Sciatic nerve (tissue), 2 donors: ENCODE measurements around the gene XKRX. TPM values are rescaled to one million over a fixed set of nuclear protein-coding genes. Genes with fewer than 3 reads are reported as not detected.

Source experiments
- ATAC-seq: fragments of 200-7000 bp; cut with Tn5 transposase; one replicate; pipeline ENCODE4 v1.9.1; 2020; ENCODE audit warnings: mild to moderate bottlenecking, moderate library complexity
- DNase-seq: peaks from one replicate; pipeline ENCODE4 v3.0.0-alpha.2; 2020; ENCODE audit warnings: low spot score
- intact Hi-C: fragments of 100-400 bp; cut with DNase I; formaldehyde crosslinking; loops from one replicate; pipeline ENCODE4 v1.14.2; 2022
- total RNA-seq: library from RNA; stranded (reverse); fragmentation: NEBNext Ultra II Directional; extraction: Animal tissue kit (Norgen Biotek cat#: 25700); gene quantifications from one replicate; pipeline ENCODE4 v1.2.1, GENCODE V29; 2021
- donor health status: DM: no; HTN: no; CAD: no.
- donor health status: DM: no; HTN: no; CAD: no.

The XKRX gene
- total RNA-seq, result 0.27 TPM

DNA sequence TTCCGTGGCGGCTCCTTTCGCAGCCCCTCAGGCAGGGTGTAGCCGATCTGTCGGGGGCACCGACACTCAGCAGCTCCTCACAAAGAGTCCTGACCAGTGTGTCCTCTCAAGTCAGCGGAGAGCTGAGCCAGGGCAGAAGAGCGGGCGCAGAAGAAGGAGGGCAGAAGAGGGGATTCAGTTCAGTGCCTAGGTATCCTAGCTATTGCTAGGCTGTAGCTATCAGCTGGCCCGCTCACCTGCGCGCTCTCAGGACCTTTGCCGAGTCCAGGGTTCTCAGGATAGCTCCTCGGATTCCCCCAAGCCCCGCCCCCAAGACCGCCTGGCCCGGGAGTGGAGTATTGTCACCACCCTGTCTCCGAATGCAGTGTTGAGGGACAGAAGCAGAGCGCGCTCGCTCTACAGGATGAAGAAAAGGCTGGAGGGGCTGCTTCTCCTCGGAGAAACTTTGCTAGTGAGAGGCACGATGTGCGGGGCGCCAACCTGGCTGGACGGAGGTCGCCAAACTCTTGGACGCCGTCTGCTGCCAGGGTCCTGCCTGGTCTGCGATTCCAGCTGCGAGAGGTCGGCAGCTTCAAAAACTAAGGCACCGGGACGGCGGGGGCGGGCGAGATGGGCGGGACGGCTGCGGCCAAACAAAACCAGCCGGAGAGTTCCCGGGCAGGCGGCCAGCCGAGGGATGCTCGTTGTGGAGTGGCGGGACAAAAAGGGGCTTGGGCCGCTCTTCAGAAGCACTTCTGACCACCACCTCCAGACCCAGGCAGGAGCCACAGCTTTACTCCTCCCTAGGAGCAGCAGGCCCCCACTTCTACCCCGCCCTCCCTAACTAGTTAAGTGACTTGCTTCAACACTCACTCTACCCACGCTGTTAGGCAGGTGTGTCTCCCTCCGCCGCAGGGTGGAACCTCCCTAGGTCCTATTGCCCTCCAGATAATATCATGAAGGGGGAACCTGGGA lies at the start of gene XKRX:
TSS of gene XKRX (minus strand) at position 258 of the 954 bp plus-strand sequence. CDS start 613 bp downstream, outside the sequence.
- intact Hi-C loops, result no loop called here
- DNase-seq, result no peak
- no peak for ATAC-seq

DNA sequence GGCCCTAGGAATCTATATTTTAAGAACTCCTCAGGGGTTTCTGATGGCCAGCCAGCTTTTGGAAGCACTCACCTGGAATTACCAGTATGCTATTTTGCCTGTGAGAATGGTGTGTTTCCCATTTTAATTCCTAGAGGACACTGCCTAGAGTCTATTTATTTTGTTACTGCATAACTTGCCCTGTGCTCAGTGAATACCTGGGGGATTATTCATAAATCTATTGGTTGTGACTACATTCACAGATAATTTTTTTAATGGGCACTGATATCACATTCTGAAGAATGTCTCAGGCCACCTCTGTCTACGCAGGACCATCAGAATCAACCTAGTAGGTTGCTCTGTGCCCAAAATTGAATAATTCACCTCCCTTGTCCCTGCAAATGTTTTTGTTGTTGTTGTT lies 47.5 kb upstream of the XKRX start:
- ATAC-seq, result no peak
- intact Hi-C loops, result no loop called here
- DNase-seq, result no peak

DNA sequence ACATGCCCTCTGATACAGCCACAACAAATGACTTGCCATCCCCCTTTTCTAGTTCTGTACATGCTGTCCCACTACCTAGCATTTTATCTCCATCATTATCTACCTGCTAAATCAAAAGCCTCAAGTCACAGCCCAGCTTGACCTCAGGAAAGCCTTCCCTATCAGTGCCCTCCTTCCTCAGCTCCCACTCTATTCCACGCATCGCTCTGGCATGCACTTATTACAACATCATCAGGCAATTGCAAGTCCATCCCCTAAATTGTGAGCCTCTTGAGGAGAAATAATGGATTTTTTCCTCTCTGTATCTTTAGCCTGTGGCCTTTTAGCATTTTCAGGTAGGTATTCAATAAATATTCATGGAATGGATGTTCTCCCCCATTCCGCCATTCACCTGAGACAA lies 46.5 kb upstream of the XKRX start:
- intact Hi-C loops, result no loop called here
- ATAC-seq, result no peak

DNA sequence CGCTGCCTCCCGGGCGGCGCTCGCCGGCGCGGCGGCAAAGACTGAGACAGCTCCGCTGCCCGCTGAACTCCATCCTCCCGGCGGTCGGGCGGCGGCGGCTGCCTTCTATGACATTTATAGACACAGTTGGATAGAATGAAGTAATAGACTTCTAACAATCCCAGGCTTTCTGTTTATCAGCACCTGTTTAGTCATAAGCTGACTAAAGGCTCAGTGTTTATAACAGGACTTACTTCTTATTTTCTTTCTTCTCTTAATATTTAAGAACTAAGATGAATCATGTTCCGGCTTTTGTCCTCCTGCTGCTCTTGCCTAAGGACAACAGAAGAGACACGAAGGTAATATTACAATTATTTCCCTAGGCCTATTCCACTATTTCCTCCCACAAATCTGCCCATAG lies 44.7 kb upstream of the XKRX start:
- intact Hi-C loops, result no loop called here
- ATAC-seq (no peak), DNase-seq (no peak)

More for the DNA sequence above, 46.5 kb upstream of the XKRX start:
- no peak for DNase-seq

DNA sequence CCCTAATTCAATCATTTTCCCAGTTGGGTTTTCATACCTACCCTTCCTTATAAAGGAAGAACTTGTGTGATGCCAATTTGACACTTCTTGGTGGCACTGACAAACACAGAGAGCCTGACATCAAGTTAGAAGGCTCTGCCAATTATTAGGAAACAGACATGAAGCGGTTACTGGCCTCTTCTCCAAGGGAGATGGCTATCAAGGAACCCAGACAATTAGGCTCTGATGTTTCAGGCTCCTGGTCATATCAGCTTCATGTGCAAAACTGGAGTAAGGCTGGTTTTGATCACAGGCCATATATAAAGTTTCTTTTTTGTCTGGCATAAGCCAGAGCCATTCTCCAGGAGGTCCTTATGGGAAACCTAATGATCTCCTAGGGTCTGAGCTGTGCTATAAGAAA lies 41.2 kb upstream of the XKRX start:
- DNase-seq (no peak), ATAC-seq (no peak)
- intact Hi-C loops, result no loop called here

DNA sequence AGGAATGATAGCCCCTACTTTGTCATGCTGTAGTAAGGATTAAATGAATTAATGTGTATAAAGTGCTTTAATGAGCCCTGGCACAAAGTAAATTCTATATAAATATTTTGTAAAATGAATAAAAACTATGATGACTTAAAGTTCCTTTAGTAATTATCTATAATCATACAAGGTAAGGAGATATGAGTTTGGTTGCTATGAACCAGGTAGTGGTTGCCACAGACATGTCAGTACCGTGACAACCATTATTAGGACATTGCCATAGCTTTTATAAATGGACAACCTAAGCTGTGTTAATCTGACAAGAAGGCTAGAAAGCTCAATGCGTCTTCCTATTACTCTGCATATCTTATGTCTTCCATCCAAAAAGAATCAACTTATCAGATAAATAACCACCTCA lies 40.7 kb upstream of the XKRX start, which contains the start of gene ARL13A:
TSS of gene ARL13A (plus strand) at position 301 of the 400 bp plus-strand sequence. CDS start 3,982 bp downstream, outside the sequence.
- no peak for DNase-seq
- intact Hi-C loops, result no loop called here
- ATAC-seq, result no peak

DNA sequence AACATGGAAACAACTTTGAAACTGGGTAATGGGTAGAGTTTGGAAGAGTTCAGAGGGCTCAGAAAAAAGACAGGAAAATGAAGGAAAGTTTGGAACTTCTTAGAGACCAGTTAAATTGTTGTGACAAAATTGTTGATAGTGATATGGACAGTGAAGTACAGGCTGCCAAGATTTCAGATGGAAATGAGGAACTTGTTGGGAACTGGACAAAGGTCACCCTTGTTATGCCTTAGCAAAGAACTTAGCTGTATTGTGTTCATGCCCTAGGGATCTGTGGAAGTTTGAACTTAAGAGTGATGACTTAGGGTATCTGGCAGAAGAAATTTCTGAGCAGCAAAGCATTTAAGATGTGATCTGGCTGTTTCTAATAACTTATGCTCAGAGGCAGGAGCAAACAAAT lies 35.6 kb upstream of the XKRX start:
- intact Hi-C loops, result no loop called here
- ATAC-seq (no peak), DNase-seq (no peak)

DNA sequence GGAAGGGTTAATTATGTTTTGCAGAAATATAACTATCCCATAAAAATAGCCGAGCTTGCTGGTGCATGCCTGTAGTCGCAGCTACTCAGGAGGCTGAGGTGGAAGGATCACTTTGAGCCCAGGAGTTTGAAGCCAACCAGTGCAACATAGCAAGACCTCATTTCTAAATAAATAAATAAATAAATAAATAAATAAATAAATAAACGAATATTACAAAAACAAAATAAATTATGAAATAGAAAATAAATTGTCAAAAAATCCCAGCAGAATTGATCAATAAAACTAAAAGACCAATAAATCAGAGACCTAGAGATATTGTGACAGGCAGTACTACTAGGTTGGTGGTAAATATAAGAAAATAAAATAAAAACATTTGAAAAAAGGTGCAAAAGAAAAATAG lies 34.1 kb upstream of the XKRX start:
- ATAC-seq, result no peak

DNA sequence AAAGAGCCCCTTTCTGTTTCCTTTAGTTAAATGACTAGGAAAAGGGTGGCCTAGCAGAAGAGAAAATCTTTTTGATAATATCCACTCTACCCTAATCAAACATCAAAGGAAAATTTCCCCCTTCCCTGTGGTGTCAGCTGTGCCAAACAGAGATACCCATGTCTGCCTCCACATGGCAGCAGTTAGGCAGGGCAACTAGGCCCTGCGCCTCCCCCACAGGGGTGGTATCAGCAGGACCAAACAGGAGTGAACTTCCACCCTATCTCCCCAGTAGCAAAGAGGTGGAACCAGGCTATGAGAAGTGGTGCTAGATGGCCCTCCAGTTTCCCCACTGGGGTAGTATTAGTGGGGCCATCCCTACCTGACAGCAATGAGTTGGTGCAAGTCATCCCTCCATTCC lies 19.8 kb upstream of the XKRX start:
- intact Hi-C loops, result no loop called here
- DNase-seq, result no peak
- ATAC-seq, result no peak

More for the DNA sequence above, 34.1 kb upstream of the XKRX start:
- DNase-seq, result no peak
- intact Hi-C loops, result no loop called here

DNA sequence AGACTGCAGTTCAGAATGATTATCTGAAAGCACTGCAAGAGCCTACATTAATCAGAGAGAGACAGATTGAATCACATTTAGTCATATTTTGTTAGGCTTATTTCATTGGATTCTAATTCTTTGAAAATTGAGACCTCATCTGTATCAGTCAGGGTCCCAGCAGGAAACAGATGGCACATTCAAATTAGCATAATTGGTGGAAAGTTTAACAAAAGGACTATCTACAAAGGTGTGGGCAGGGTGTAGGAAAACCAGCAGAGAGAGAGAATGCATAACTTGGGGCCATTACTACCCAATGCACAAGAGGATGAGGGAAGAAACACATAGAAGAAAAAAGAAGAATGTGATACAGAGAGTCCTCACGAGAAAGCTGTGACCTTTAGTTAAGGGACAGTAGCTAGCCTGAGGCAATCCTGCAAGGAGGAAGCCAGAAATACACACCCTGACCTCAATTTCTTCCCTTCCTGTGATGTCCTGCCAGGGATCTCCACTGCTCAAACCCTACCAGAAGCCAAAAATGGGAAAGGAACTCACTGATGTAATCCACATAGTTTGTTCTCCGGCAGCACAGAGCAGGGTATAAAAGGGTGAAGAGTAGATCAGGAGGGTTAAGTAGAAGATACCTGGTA lies 17.7 kb upstream of the XKRX start:
- DNase-seq, result no peak
- intact Hi-C loops, result no loop called here
- ATAC-seq, result no peak

DNA sequence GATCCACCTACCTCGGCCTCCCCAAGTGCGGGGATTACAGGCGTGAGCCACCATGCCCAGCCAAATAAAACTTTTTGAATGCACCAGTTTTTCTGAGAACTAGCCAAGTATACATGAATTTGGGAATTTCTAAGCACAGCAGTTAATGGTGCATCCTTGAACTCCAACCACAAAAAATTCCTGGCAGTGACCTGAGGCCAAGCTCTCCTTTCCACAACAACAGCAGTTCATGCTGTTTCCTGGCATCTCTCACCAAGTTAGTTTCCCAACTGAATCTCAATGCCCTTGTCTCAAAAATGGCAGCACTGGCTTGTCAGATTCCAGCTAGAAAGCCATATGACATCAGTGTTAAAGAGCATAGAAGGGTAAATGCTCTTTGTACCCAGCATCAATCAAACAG lies 15.9 kb upstream of the XKRX start:
- intact Hi-C loops, result no loop called here
- ATAC-seq, result no peak

DNA sequence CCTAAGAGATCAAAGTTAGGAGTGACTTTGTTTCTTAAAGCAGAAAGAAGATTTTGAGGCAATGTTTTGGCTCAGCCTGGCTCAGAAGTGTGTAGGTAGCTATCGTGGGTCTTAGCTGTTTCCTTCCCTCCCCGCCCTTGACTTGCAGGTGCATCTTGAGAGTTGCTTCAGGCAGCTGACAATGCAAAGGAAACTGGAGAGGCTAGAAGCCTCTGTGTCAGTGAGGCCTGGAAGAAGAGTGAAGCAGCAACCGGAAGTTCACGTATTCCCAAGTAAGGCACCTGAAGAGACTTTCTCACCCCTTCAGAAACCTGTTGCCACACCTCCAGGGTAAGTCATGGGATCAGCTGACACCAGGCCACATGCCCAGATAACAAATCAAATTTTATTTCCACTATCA lies 10.6 kb upstream of the XKRX start:
- DNase-seq, result no peak
- ATAC-seq, result no peak
- intact Hi-C loops, result no loop called here

More for the DNA sequence above, 15.9 kb upstream of the XKRX start:
- DNase-seq, result no peak

DNA sequence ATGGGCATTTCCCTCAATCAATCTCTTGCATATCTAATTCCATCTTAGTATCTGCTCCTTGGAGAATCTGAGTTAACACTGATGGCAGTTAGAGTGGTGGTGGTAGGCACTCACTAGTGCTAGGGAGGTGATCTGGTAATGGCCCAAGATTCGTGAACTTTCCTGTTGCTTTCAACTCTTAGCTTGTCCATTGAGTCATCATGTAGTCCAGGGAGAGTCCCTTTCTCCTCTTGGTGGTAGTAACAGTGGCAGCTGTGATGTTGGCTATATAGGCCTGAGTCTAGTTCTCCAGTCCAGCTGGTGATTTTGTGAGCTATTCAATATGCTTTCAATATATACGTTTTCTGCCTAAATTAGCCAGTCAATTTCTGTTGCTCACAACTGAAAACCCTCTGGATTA lies 7.0 kb upstream of the XKRX start:
- DNase-seq, result no peak
- intact Hi-C loops, result no loop called here
- no peak for ATAC-seq

DNA sequence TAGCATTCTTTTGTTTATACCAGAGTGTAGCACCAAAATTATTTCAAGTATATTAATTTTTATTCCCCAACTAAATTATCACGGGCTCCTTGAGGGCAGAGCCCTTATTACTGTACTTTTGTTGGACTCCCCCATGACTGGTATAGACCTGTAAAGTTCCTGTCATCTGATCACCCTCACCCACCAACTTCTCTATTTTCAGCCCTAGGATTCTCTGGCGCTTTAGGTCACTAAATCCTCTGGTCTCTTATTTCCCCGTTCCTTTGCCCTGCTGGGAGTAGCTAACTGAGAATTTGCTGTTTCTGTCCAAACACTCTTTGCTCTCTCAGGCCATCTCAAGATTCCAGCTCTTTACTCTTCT lies 3.2 kb upstream of the XKRX start:
- DNase-seq (no peak), ATAC-seq (no peak)
- intact Hi-C loops, result no loop called here

DNA sequence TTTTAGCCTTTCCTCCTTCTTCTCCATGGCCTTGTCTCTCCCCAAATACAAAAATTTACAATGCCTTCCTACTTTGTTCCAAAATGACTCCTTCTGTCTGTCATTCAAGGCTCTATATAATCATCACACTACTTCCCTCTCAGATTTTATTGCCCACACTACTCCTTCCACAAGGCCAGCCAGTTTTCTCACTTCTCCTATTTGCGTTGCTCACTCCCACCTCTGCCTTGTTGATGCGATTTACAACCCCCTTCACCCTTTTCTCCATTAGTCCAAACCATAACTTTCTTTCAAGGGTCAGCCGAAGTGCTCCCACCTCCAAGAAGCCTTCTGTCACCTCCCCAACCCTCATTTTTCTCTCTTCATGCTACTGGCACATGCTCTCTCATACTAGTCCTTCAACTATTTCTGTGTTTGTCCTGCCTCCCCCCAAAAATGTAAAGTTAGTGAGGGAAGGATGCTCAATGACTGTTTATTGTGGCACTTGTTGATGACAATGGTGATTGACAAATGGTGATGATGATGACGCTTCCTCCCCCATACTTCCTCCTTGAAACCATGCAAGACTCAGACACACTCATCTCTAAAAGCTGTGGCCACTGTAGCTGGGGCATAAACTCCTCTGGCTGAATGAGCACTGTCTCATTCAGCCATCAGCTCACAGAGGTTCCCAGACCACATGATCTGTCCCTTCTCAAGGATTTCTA lies 2.7 kb upstream of the XKRX start:
- ATAC-seq, result no peak
- DNase-seq, result no peak
- intact Hi-C loops, result no loop called here

DNA sequence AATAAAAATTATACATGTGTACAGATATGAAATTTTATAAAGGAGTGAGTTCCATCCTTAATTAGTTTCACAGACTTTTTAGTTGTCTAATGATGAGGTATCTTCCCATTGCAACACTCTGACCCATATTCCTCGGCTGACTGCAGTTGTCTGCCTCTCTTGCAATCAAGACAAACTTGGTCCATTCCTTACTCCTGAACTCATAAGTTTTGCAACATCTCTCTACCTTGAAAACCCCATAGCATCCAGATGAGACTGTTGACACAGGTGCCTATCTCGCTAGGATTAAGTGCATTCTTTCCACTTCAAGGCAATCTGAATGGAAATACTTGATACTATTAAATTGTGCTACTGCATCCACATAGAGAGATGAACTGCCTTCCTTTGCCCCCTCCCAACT lies 2.3 kb downstream of the XKRX start:
- no peak for DNase-seq
- intact Hi-C loops, result no loop called here
- no peak for ATAC-seq

DNA sequence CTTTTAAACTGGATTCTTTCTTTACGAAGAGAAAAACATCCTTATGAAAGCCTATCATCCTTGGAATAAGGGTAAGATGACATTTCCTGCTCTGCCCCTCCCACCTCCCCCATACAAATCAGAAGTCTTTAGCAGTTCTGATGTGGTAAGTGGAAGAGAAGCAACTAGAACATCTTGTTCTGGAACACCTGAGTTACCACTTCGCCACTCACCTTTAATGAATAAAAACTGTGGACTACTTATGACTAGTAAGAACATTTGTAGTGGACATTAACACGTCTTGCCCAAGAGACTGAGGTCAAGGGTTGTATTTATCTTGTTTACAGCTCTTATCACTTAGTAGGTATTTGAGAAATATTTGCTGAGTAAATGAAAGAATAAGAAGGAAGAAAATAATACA lies 4.3 kb downstream of the XKRX start:
- no peak for ATAC-seq
- DNase-seq, result no peak
- intact Hi-C loops, result no loop called here

DNA sequence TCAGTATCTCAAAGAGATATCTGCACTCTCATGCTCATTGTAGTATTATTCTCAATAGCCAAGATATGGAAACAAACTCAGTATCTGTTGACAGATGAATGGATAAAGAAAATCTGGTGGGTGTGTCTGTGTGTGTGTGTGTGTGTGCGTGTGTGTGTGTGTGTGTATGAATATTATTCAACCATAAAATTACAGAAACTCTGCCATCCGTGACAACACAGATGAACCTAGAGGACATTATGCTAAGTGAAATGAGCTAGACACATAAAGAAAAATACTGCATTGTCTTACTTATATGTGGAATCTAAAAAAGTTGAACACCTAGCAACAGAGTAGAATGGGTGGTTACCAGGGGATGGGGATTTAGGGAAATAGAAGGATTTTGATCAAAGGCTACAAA lies 13.2 kb downstream of the XKRX start:
- no peak for ATAC-seq
- DNase-seq, result no peak
- intact Hi-C loops, result no loop called here

DNA sequence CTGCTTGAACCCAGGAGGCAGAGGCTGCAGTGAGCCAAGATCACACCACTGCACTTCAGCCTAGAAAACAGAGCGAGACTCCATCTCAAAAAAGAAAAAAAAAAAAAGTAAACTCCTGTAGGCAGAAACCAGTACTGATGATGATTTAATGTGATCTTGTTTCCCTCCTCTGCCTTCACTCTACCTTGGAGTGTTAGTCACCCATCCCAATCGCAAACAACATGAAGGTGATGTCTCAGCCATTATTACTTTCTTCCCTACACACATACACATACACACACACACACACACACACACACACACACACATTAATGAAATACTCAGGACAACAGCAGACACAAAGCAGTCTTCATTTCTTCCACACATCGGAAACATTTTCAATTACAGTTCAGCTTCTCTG lies 15.6 kb downstream of the XKRX start:
- intact Hi-C loops, result no loop called here
- DNase-seq (no peak), ATAC-seq (no peak)

DNA sequence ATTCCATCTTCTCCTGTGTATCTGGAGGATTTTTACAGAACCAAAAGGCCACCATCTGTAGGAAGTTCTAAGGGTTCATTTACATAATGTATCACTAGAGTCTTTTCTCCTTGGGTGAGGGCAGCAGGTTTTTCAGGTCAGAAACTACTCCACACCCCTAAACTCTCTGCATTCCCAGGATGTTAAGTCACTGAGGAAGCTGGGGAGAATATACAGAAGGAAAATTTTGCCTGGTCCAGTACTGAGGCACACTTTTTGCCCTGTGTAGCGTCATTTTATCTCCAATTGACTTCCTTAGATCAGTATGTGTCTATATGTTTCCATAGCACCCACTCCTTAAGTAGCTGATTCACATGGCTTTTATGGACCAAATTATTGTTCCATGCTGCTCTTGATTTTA lies 17.0 kb downstream of the XKRX start:
- ATAC-seq, result no peak
- intact Hi-C loops, result no loop called here

More for the DNA sequence above, 17.0 kb downstream of the XKRX start:
- no peak for DNase-seq
